GM10266 (cell line): ENCODE results near the gene PELI3.

Source experiments
- DNase-seq: peaks from one replicate; pipeline ENCODE4 v3.0.0; 2012; ENCODE audit errors: extremely low spot score
- TF ChIP-seq, protein P1 (sequence below): IDR thresholded peaks from 2 replicates; pipeline ENCODE4 v1.5.1; 2012; ENCODE audit warnings: mild to moderate bottlenecking, low read depth; ENCODE audit not compliant: control insufficient read depth, insufficient read depth; ENCODE audit errors: missing control alignments

PELI3 gene

DNA sequence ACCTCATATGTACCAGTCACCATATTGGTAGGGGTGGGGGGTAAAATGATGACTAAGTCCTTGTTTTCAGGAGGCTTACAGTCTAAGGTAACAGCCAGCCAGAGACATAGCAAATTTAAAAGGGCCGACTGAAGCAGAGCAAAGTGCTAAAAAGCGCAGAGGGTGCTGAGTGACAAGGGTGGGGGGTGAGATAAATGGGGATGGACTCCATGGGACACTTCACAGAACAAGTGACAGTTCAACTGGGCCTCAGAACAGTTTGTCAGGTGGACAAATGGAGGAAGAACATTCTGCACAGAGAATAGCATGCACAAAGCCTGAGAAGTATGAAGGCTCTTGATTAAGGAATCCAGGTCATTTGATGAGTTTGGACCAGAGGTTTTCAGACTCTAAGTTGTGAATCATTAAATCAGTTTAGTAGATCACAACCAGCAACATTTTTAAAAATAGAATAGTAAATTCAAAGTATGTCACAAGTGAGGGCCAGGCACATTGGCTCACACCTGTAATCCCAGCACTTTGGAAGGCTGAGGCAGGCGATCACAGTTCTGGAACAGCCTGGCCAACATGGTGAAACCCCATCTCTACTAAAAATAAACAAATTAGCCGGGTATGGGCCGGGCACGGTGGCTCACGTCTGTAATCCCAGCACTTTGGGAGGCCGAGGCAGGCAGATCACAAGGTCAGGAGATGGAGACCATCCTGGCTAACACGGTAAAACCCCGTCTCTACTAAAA is 57.8 kb downstream of the PELI3 start:
- DNase-seq: no peak
- TF ChIP-seq, protein P1, sequence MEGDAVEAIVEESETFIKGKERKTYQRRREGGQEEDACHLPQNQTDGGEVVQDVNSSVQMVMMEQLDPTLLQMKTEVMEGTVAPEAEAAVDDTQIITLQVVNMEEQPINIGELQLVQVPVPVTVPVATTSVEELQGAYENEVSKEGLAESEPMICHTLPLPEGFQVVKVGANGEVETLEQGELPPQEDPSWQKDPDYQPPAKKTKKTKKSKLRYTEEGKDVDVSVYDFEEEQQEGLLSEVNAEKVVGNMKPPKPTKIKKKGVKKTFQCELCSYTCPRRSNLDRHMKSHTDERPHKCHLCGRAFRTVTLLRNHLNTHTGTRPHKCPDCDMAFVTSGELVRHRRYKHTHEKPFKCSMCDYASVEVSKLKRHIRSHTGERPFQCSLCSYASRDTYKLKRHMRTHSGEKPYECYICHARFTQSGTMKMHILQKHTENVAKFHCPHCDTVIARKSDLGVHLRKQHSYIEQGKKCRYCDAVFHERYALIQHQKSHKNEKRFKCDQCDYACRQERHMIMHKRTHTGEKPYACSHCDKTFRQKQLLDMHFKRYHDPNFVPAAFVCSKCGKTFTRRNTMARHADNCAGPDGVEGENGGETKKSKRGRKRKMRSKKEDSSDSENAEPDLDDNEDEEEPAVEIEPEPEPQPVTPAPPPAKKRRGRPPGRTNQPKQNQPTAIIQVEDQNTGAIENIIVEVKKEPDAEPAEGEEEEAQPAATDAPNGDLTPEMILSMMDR: no peak
